ENCODE measurements around the gene TTC9B. TPM values are rescaled to one million over a fixed set of nuclear protein-coding genes. Genes with fewer than 3 reads are reported as not detected.
A peak's percentile ranks its signal among the peaks of the same experiment; 100 is the strongest.

The TTC9B gene
- under 1 TPM; 0.11 to 0.26 (median 0.12) TPM for polyA plus RNA-seq (ENCODE audit: insufficient read length in 3 of 3)
- long read RNA-seq, donor 1: 0 reads
- long read RNA-seq, donor 2: 0 reads
- long read RNA-seq, donor 3, partial matches to known transcripts: 0 of 1 reads
- long read RNA-seq, donor 3, other reads (novel, unspliced or antisense): 0 of 1 reads
- long read RNA-seq, donor 4: 0 reads
- long read RNA-seq, donor 5, partial matches to known transcripts: 0 of 1 reads
- long read RNA-seq, donor 5, other reads (novel, unspliced or antisense): 0 of 1 reads
- long read RNA-seq, donor 6, partial matches to known transcripts: 0 of 5 reads
- long read RNA-seq, donor 6, other reads (novel, unspliced or antisense): 0 of 5 reads
- long read RNA-seq, donor 7: 0 reads
- long read RNA-seq, donor 8, partial matches to known transcripts: 0 of 1 reads
- long read RNA-seq, donor 8, other reads (novel, unspliced or antisense): 0 of 1 reads
- long read RNA-seq, donor 9: 0 reads
- long read RNA-seq, donor 10, partial matches to known transcripts: 0 of 1 reads
- long read RNA-seq, donor 10, other reads (novel, unspliced or antisense): 0 of 1 reads
- long read RNA-seq, donor 11: 0 reads
- long read RNA-seq, donor 12, partial matches to known transcripts: 0 of 1 reads
- long read RNA-seq, donor 12, other reads (novel, unspliced or antisense): 0 of 1 reads
- long read RNA-seq, donor 13, partial matches to known transcripts: 0 of 2 reads
- long read RNA-seq, donor 13, other reads (novel, unspliced or antisense): 0 of 2 reads
- long read RNA-seq, donor 14, partial matches to known transcripts: 0 of 1 reads
- long read RNA-seq, donor 14, other reads (novel, unspliced or antisense): 0 of 1 reads
- long read RNA-seq, donor 15, partial matches to known transcripts: 0 of 1 reads
- long read RNA-seq, donor 15, other reads (novel, unspliced or antisense): 0 of 1 reads
- long read RNA-seq, donor 16, partial matches to known transcripts: 0 of 2 reads
- long read RNA-seq, donor 16, other reads (novel, unspliced or antisense): 0 of 2 reads

DNA sequence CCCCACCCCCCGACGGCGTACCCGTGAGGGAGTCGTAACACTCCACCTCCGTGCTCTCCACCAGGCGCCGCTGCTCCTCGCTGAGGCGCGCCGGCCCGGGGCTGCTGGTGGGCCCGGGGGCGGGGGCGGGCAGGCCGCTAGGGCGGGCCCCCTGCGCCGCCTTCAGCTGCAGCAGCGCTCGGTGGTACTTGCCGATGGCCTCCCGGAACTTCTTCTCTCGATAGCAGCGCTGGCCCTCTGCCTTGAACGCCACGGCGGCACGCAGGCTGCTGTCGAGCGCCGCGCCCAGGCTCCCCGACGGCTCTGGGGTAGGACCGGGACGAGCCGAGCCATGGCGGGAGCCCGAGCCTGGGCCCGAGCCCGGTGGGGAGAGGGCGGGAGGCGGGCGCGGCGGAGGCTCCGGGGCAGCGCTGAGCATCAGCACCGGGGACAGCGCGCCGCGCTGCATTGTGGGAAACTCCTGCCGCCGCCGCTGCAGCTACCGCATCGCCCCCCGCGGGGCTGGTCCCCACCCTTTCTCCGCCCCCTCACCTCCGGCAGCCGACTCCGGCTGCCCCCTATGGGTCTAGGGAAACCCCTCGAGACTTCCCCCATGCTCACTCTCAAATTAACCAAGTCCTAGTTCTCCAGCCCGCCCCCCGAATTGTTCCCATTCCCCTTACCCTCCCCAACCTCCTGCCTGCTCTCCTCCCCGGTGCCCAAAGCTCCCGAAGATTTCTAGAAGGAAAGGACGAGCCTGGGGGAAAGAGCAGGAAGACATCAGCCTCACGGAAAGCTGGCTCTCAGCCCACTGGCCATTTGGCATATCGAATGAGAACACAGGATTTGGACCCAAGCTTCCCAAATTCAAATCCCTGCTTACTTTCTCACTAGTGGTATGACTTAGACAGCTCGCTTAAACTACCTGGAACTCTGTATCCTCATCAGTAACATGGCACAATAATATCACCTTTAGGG, at the start of gene TTC9B:
TSS of gene TTC9B (minus strand) at position 451 of the 957 bp plus-strand sequence. CDS start at position 448, 3 bp downstream.
- no peak for DNase-seq (ENCODE audit: extremely low read depth in 1 of 11, low read depth in 9 of 11, low spot score in 4 of 11)

DNA sequence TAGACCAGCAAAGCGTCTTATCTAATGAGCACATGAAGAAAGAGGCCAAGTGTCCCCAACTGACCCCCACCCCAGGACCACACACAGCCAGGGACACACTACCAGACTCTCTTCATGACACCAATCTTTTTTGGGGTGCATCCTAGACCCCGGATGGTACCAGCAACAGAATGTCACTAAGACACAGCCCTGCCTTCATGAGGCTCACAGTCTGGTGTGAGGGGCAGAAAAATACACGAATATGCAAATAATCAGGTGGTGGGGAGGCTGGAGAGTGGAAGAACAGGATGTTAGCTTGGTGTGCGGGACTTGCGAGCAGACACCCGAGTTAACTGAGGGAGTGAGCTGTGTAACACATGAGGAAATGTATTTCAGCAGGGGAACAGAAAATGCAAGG, 49.4 kb upstream of the TTC9B start:
- DNase-seq (ENCODE audit: extremely low read depth in 1 of 11, low read depth in 9 of 11, low spot score in 4 of 11): no peak

DNA sequence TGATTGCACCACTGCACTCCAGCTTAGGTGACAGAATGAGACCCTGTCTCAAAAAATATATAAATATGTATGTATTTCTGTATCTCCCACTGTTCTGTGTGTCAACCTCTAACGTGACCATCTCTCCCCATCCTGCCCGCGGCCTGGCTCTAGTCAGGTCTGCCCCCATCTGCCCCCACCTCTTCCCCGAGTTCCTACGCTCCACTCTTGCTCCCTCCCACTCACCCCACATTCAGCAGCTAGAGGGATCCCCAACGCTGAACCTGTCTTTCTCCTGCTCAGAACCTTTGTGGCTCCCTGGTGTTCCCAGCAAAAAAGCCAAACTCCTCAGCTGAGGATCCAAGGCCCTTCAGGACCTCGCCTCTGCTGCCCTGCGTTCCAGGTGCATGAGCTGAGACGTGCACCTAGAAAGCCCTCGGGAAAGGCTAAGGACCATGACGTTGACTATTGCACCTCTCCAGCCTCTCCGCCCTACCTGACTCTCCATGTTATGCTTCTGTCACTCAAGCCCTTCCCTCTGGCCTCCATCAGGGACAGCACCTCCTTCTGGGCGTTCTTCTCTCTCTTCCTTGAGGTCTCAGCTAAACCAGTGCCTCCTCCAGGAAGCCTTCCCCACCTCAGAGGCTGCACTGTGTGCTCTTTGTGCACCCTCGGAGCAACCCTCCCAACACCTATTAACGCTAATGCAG, 48.9 kb upstream of the TTC9B start:
- no peak for DNase-seq (ENCODE audit: extremely low read depth in 1 of 11, low read depth in 9 of 11, low spot score in 4 of 11)

DNA sequence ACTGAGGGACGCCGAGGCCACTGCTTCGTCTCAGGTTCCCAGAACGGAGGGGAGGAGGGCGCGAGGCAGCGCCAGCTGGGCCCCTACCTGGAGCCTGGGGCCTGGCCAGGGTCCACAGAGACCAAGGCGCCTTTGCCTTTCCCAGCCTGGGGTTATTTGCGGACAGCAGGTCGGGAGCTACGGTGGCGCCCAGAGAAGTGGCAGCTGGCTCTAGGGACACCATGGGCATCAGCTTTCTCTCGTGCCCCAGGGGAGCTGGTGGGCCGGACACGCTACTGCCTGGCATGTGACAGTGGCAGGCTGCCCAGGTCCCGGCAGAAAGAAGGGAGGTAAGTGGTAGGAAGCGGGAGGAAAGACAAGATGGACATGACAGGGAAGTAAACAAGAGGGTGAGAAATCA, 47.9 kb upstream of the TTC9B start:
- no peak for DNase-seq (ENCODE audit: extremely low read depth in 1 of 11, low read depth in 9 of 11, low spot score in 4 of 11)

DNA sequence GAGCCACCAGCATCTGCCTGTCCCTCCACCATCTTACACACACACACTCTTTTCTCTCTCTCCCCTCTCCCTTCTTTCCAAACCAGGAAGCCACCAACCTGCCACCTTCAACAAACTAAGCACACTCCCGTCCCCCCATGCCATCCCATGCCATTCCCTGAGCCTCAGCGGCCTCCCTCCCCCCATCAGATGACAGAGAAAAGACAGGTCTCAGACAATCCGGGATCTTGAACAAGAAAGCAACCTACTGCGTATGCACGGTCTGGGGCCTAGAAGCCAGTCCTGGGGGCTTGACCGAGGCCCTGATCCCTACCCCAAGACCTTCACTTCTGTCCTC, 47.5 kb upstream of the TTC9B start:
- no peak for DNase-seq (ENCODE audit: extremely low read depth in 1 of 11, low read depth in 9 of 11, low spot score in 4 of 11)

DNA sequence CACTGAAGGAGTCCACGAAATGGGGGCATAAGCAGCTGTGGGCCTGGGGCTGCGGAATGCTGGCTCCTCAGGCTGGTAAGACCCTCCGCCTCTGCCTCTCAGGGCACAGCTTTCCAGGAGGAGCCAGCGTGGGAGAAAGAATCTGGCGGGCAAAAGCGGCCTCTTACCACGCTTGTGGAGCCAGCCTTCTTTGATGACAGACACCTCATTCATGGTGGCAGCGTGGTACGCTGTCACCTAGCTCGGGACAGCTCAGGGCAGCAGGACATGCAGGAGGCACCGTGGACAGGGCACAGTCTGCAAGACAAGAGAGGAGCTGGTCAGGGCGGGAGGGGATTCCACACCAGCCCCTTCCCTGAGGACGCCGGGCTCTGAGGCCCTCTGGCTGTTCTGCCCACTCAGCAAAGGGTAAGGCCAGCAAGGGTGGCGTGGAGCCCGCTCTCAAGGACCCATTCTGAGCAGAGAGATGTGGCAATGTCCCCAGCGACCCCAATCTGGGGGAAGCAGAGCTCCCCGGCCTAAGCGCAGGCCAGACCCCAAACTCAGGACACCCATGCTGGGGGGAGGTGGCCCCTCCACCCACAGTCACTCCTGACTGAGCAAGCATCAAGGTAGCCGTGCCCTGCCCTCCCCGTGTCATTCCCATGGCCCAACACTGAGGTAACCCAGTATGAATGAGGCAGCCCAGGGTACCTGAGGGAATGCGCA, 47.0 kb upstream of the TTC9B start:
- no peak for DNase-seq (ENCODE audit: extremely low read depth in 1 of 11, low read depth in 9 of 11, low spot score in 4 of 11)

DNA sequence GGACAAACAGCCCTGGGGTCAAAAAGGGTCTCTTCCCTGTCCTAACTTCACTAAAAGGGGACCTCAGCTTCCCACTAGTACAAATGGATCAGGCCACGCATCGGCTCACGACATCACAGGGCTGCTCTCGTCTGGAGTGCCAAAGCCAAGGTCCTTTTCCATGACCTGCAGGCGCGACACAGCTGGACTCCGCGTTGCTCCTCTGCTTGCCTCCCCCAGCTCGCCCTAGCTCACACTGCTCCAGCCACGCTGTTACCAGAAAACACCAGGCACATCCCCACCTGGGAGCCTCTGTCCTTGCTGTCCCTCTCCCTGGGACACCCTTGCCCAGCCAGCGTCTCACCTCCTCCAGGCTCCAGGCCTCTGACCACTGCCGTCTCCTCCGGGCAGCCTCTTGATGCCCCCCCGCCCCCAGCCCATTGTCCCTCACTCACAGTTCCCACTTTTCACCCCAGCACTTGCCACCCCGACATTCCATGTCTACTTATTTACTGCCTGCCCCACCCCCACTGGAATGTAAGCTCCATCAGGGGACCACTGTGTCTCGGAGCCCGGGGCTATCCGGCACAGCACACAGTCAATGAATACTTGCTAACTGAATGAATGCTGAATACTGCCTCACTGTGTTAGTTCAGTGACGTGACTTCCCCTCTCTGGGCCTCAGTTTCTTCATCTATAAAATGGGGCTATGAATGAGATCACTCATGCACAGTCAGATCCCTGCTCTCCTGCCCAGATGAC, 46.3 kb upstream of the TTC9B start:
- DNase-seq (ENCODE audit: extremely low read depth in 1 of 11, low read depth in 9 of 11, low spot score in 4 of 11): no peak

DNA sequence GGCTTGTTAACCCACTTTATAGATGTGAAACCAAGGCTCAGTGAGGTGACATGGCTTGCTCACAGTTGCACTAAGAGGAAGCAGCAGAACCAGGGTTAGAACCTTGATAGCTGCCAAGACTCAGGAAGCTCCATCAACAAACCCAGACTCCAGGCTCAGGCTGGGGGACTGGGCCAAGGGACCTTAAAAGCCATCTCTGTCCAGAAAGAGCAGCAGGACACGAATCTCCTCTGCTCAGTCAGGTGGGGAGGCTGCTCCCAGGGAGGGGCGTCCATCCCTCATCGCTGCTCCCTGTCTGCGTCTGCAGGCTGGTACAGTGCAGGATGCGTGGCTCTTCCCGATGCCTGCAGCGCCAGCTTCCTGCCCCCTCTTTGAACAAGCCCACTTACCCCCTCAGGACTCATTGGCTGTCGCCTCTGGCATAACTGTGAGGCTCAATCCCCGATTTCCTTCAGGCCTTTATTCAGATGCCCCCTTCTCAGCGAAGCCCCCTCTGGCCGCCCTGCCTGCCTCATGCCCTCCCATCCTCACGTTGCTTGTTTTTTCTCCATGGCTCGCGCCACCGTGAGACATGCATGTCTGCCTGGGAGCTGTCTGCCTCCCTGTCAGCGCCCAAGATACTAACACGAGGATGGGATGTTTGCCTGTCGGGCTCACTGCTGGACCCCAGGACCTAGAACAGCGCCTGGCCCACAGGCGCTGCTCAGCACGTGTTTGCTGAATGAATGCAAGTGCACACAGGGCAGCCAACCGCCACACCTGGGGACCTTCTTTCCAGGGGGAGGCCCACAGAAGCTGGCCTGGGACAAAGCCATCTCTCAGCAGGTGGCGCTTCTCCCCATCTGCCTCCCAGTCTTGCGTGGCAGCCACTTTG, 45.5 kb upstream of the TTC9B start:
- no peak for DNase-seq (ENCODE audit: extremely low read depth in 1 of 11, low read depth in 9 of 11, low spot score in 4 of 11)

DNA sequence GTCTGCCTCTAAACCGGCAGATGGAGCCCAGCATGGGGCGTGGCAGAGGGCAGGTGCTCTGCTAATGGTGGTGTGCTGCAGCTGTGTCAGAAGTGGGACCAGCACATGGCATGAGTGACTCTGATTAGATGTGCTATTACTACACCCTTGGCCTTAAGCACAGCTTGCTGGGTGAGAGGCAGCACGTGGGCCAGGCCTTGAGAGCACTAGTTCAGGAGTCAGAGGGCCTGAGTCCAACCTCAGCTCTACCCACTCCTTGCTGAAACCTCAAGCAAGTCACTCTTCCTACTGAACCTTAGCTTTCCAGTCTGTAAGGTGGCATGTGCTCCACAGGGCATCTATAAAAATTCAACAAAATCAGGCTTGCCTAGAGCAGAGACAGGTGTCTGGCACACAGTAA, 44.2 kb upstream of the TTC9B start:
- DNase-seq (ENCODE audit: extremely low read depth in 1 of 11, low read depth in 9 of 11, low spot score in 4 of 11): no peak

DNA sequence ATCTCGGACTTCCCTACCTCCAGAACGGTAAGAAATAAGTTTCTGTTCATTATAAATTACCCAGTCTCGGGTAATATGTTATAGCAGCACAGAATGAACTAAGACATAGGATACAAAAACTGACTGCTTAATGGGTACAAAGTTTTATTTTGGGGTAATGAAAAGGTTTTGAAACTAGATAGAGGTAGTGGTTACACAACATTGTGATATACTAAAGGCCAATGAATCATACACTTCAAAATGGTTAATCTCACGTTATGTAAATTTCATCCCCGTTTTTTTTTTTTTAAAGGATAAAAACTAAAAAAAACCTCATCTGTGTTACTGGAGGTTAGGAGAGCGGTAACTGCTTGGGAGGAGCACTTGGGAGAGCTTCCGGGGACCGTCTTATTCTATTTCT, 43.4 kb upstream of the TTC9B start:
- no peak for DNase-seq (ENCODE audit: extremely low read depth in 1 of 11, low read depth in 9 of 11, low spot score in 4 of 11)

DNA sequence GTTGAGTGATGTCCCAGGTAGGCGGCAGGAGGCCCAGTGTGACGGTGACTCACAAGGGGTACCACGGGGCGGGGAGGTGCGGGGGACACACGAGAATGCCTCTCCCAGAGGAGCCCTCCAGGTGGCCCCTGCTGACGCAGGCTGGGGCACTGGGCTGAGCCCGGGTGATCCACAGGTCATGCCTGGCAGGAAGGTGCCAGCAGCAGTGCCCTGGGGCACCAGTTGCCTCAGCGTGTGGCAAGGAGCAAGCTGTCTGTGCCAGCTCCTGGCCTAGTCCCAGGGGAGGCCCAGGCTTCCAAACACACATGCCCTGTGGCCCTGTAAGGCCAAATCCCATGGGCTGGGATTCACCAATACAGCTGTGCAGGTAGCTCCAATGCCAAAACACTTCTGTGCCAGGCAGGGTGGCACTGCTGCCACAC, 38.9 kb upstream of the TTC9B start:
- peak in 3 of 11 donors; percentile 26 to 34 (median 31) for DNase-seq (ENCODE audit: extremely low read depth in 1 of 11, low read depth in 9 of 11, low spot score in 4 of 11)

DNA sequence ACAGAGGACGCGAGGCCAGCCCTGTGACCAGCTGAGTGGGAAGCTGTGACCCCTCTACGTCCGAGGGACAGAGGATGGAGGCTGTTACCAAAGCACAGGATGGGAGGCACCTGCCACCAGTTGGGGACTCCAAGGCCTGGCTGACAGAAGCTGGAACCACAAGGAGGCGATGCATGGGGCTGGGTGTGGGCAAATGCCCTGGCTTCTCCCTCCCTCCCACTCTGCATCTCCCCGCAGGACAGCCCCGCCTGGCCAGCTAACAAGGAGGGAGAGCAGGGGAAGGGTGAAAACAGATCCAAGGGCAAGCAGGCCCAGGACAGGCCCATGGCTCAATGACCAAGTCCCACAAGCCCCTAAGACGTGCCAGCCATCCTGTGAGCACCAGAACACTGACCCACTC, 38.3 kb upstream of the TTC9B start:
- no peak for DNase-seq (ENCODE audit: extremely low read depth in 1 of 11, low read depth in 9 of 11, low spot score in 4 of 11)

DNA sequence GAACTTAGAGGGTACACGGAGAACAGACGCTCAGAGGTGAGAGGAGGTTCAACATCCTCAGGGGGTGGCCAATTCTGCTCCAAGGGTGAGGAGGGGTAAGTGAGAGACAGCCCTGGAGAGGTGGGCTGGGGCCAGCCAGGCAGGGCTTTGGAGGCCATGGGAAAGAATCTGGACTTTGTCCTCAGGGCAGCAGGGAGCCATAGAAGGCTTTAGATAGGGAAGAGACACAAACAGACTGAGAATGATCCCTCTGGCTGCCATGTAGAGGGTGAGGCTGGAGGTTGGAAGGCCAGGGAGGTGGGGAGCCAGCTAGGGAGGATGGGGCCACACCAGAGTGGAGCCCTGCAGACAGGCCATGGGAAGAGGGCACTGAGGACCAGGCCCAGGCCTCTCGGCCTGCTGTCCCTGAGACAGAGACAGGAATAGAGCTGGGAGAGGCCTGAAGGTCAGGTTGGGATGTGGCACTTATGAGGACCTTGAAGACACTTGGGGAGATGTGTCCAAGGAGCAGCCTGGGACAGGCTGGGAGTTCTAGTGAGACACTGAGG, 37.5 kb upstream of the TTC9B start:
- DNase-seq (ENCODE audit: extremely low read depth in 1 of 11, low read depth in 9 of 11, low spot score in 4 of 11): no peak

DNA sequence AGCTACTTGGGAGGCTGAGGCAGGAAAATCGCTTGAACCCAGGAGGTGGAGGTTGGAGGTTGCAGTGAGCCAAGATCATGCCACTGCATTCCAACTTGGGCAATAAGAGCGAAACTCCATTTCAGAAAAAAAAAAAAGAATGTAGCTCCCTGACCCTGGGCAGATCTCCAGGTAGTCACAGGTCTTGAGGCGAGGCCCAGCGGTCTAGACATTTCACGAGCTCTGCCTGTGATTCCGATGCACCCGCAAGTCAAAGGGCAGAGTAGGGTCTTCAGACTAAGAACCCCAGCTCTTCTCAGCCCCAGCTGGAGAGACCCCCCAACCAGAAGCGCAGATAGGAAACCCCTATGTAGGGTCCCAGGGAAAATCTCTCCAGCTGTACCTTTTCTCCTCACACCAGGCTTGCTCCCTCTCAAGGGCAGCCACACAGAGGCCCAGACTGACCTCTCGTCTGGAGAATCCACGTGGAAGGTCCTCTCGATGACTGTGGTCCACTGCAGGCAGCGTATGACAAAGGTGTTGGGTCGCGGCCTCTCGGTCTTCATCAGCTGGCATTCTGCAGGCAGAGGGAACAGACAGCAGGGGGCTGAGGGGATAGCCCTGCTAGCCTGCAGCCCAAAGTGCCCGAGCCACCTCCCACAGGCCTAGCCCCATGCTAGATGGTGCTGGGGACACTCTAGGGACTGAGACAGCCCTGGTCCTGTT, 36.7 kb upstream of the TTC9B start:
- DNase-seq (ENCODE audit: extremely low read depth in 1 of 11, low read depth in 9 of 11, low spot score in 4 of 11): no peak

DNA sequence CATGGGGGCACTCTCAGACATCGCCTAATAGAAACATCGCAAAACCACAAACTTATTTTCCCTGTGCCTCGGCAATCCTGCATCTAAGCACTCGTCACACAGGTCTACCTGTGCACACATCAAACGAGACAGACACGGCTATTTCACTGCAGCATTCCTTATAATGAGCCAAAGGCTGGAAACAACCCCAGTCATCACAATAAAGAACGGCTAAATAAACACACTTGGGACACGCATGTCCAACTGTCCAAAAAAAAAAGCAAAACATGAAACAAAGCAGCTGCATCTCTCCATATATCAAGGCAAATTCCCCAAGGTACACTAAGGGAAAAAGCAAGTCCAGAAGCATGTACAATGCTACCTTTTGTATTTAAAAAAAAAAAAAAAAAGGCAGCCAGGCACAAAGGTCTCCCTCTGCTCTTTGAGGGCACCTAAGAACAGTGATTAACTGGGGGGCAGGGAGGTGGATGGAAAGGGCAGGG, 35.5 kb upstream of the TTC9B start:
- no peak for DNase-seq (ENCODE audit: extremely low read depth in 1 of 11, low read depth in 9 of 11, low spot score in 4 of 11)
